Spleen (tissue), 11 donors: ENCODE data around the gene TBC1D30. TPM values are rescaled to one million over a fixed set of nuclear protein-coding genes. Genes with fewer than 3 reads are reported as not detected.
"Not testable (repeated sequence)": the region's sequence is repeated elsewhere in the genome, so short reads cannot be mapped to it uniquely, and the experiment has no call there.

Experiments
- DNase-seq: peaks from one replicate; pipeline ENCODE4 v3.0.0-alpha.2; 2020
- H3K27ac ChIP-seq, 8 donors: fragments of 200-600 bp; sonication (generic) in 7 of 8; 1 replicate in 4 of 8; 2 replicates in 4 of 8; pipeline versions ENCODE4 v1.5.0 to v1.8.0; 2016 to 2021; ENCODE audit warnings: inconsistent platforms in 4 of 8, mild to moderate bottlenecking in 4 of 8, moderate library complexity in 1 of 8
- H3K27me3 ChIP-seq, 7 donors: fragments of 200-600 bp; sonication (generic) in 6 of 7; replicated peaks in 1 of 7; 1 replicate in 4 of 7; 2 replicates in 3 of 7; pipeline versions ENCODE4 v1.5.0 to v1.8.0; 2016 to 2021; ENCODE audit warnings: inconsistent platforms in 3 of 7, mild to moderate bottlenecking in 1 of 7
- H3K36me3 ChIP-seq, 6 donors: fragments of 200-600 bp; sonication (generic) in 5 of 6; 1 replicate in 4 of 6; 2 replicates in 2 of 6; pipeline versions ENCODE4 v1.5.0 to v1.8.0; 2016 to 2021; ENCODE audit warnings: inconsistent platforms in 2 of 6
- H3K4me1 ChIP-seq, 6 donors: fragments of 200-600 bp; sonication (generic) in 5 of 6; 1 replicate in 3 of 6; 2 replicates in 3 of 6; pipeline versions ENCODE4 v1.5.0 to v1.8.0; 2016 to 2021; ENCODE audit warnings: inconsistent platforms in 3 of 6
- H3K4me3 ChIP-seq, 8 donors: fragments of 200-600 bp; sonication (generic) in 7 of 8; 1 replicate in 4 of 8; 2 replicates in 4 of 8; pipeline versions ENCODE4 v1.5.0 to v1.8.0; 2016 to 2021; ENCODE audit warnings: inconsistent platforms in 4 of 8, mild to moderate bottlenecking in 4 of 8, moderate library complexity in 2 of 8
- H3K9me3 ChIP-seq, 8 donors: fragments of 200-600 bp; sonication (generic) in 7 of 8; 1 replicate in 4 of 8; 2 replicates in 4 of 8; pipeline versions ENCODE4 v1.5.0 to v1.8.0; 2016 to 2021; ENCODE audit warnings: inconsistent platforms in 4 of 8
- POLR2A ChIP-seq, 3 donors: fragments of 450-650 bp; IDR thresholded peaks; one replicate each; pipeline ENCODE4 v1.5.1; 2017; ENCODE audit warnings: antibody characterized with exemption in 3 of 3, mild to moderate bottlenecking in 1 of 3
- POLR2AphosphoS5 ChIP-seq, 3 donors: sonication (generic); formaldehyde crosslinking; IDR thresholded peaks; one replicate each; pipeline ENCODE4 v1.5.1; 2017; ENCODE audit warnings: antibody characterized with exemption in 3 of 3
- WGBS, 5 donors: extraction: QIAGEN DNeasy Blood & Tissue Kit in 3 of 5; methylation state at CpG; one replicate each; pipeline versions ENCODE4 v1.1.5 to v1.1.7; 2013 to 2018; 5-methylcytosine and 5-hydroxymethylcytosine counted together
- intact Hi-C: fragments of 100-400 bp; cut with DNase I; formaldehyde crosslinking; loops from one replicate; pipeline ENCODE4 v1.15.0; 2023; ENCODE audit warnings: low total_unique reads
- polyA plus RNA-seq, 3 donors: library from polyadenylated mRNA; stranded (reverse); fragments of 200-250 nt; gene quantifications; one replicate each; pipeline ENCODE4 v1.2.1, GENCODE V29; 2013
- total RNA-seq, 7 donors: library from RNA; depleted of rRNA in 3 of 7; stranded (reverse); fragments of >200 nt in 3 of 7; fragmentation: NEBNext Ultra II Directional in 4 of 7; extraction: Animal tissue kit (Norgen Biotek cat#: 25700) in 4 of 7; gene quantifications; one replicate each; pipeline versions ENCODE4 v1.1.0 to v1.2.1, GENCODE V29; 2016 to 2021
- TF ChIP-seq, protein P1 (sequence below), 11 experiments: fragments of 200-600 bp in 7 of 11; fragments of 450-650 bp in 4 of 11; sonication (generic) in 4 of 11; IDR thresholded peaks in 8 of 11; conservative IDR thresholded peaks in 3 of 11; 1 replicate in 7 of 11; 2 replicates in 4 of 11; pipeline versions ENCODE4 v1.4.0 to v1.8.0; 2016 to 2021; ENCODE audit warnings: antibody characterized with exemption in 11 of 11, inconsistent platforms in 4 of 11, mild to moderate bottlenecking in 1 of 11
- donor health status: healthy with polysubstance abuse.
- donor health status: DM: no; HTN: no; CAD: no; lungs with moderate emphysema.
- donor health status: DM: no; HTN: no; CAD: no.
- donor health status: Bipolar disorder and iron deficiency.
- donor health status: healthy.
- donor health status: DM: no; HTN: no; CAD: no.
- donor health status: DM: yes; HTN: yes; CAD: no.

Gene TBC1D30
- total and polyA plus RNA-seq, 10 donors: 1.3 to 15.7 (median 8.4) TPM

DNA sequence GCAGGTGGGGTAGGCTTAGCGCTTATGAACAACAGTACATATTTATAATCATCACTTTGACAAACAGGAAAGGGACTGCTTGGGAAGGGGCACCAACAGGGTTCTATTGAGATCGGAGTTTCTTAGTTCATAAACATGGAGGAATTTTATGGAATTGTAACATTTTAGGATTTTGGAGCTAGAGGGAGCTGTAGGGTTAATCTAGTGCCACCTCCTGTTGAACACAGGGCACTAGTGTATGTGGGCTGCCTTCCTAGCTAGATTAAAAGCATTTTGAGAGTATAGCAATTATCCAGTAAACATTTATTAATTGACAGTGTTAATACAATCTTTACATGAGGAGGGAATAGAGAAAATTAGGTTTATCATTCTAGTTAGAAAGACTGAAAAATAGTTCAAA, 23.1 kb upstream of the TBC1D30 start:
- TF ChIP-seq POLR2A (IDR thresholded peaks at IDR 0.05) (no peak), POLR2AphosphoS5 (IDR thresholded peaks at IDR 0.05) (no peak)
- TF ChIP-seq, protein P1, sequence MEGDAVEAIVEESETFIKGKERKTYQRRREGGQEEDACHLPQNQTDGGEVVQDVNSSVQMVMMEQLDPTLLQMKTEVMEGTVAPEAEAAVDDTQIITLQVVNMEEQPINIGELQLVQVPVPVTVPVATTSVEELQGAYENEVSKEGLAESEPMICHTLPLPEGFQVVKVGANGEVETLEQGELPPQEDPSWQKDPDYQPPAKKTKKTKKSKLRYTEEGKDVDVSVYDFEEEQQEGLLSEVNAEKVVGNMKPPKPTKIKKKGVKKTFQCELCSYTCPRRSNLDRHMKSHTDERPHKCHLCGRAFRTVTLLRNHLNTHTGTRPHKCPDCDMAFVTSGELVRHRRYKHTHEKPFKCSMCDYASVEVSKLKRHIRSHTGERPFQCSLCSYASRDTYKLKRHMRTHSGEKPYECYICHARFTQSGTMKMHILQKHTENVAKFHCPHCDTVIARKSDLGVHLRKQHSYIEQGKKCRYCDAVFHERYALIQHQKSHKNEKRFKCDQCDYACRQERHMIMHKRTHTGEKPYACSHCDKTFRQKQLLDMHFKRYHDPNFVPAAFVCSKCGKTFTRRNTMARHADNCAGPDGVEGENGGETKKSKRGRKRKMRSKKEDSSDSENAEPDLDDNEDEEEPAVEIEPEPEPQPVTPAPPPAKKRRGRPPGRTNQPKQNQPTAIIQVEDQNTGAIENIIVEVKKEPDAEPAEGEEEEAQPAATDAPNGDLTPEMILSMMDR (IDR thresholded peaks at IDR 0.05 in 8 of 11, conservative IDR thresholded peaks at IDR 0.05 in 3 of 11): no peak
- 70 to 81% (median 80%) methylated on average over 2 of the region's 2 CpGs for WGBS, 5 donors
- Histone ChIP-seq H3K4me1 (peaks cover 0 to 16% (median 3%) of the 10 kb centered on the region in 6 donors), H3K27me3 (peaks cover 0 to 4% (median 0%) of the 10 kb centered on the region in 7 donors), H3K9me3 (no peaks in the 10 kb centered on the region), H3K27ac (no peak overlapping the region), H3K36me3 (no peaks in the 10 kb centered on the region), H3K4me3 (no peak overlapping the region)
- intact Hi-C loops: no loop called here
- no peak for DNase-seq

GRCh38 chr12:64802180-64802775, 22.2 kb upstream of the TBC1D30 start:
- intact Hi-C loops, H3K4me3 ChIP-seq, H3K27ac ChIP-seq, H3K27me3 ChIP-seq, H3K9me3 ChIP-seq, H3K36me3 ChIP-seq: not testable (repeated sequence)
- peaks cover 0 to 15% (median 3%) of the 10 kb centered on the region in 6 donors for H3K4me1 ChIP-seq
- 32 to 37% (median 34%) methylated on average over 8 of the region's 8 CpGs for WGBS, 5 donors
- TF ChIP-seq, protein P1 (IDR thresholded peaks at IDR 0.05 in 8 of 11, conservative IDR thresholded peaks at IDR 0.05 in 3 of 11): peak; percentile 58 to 88 (median 72)
- TF ChIP-seq POLR2AphosphoS5 (IDR thresholded peaks at IDR 0.05): peak in 1 of 3 donors; percentile 18
- peak; percentile 81 for DNase-seq

- WGBS, 5 donors: 87 to 98% (median 94%) methylated on average over 2 of the region's 2 CpGs
- peaks cover 0 to 9% (median 3%) of the 10 kb centered on the region in 6 donors for H3K4me1 ChIP-seq
- peaks cover 0 to 4% (median 0%) of the 10 kb centered on the region in 7 donors for H3K27me3 ChIP-seq
- no peak for DNase-seq
- intact Hi-C loops: no loop called here
- no peaks in the 10 kb centered on the region for H3K9me3 ChIP-seq
- TF ChIP-seq POLR2A (IDR thresholded peaks at IDR 0.05) (no peak), POLR2AphosphoS5 (IDR thresholded peaks at IDR 0.05) (no peak)
- TF ChIP-seq, protein P1 (IDR thresholded peaks at IDR 0.05 in 8 of 11, conservative IDR thresholded peaks at IDR 0.05 in 3 of 11): no peak
- H3K4me3 ChIP-seq: no peak overlapping the region
- H3K36me3 ChIP-seq: no peaks in the 10 kb centered on the region
- no peak overlapping the region for H3K27ac ChIP-seq
Observed at GRCh38 chr12:64806173-64806572, 18.3 kb upstream of the TBC1D30 start.

DNA sequence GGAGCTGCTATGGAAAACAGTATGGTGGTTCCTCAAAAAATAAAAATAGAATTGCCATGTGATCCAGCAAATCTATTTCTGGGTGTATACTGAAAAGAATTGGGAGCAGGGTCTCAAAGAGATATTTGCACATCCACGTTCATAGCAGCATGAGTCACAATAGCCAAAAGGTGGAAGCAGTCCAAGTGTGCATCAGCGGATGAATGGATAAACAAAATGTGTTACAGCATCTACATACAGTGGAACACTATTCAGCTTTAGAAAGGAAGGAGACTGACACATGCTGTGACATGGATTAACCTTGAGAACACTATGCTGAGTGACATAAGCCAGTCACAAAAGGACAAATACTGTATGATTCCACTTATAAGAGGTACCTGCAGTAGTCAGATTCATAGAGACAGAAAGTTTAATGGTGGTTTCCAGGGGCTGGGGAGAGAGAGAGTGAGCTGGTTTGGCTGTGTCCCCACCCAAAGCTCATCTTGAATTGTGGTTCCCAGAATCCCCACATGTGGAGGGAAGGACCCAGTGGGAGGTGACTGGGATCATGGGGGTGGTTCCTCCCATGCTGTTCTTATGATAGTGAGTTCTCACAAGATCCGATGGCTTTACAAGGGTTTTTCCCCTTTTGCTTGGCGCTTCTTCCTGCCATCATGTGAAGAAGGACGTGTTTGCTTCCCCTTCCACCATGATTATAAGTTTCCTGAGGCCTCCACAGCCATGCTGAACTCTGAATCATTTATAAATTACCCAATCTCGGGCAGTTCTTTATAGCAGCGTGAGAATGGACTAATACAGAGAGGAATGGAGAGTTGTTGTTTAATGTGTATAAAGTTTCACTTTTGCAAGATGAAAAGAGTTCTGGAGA, 17.6 kb upstream of the TBC1D30 start:
- TF ChIP-seq POLR2A (IDR thresholded peaks at IDR 0.05) (no peak), POLR2AphosphoS5 (IDR thresholded peaks at IDR 0.05) (no peak)
- TF ChIP-seq, protein P1 (IDR thresholded peaks at IDR 0.05 in 8 of 11, conservative IDR thresholded peaks at IDR 0.05 in 3 of 11): no peak
- intact Hi-C loops: no loop called here

More for the DNA sequence above, 17.6 kb upstream of the TBC1D30 start:
- peaks cover 0 to 6% (median 3%) of the 10 kb centered on the region in 6 donors for H3K4me1 ChIP-seq
- no peak overlapping the region for H3K27ac ChIP-seq
- H3K36me3 ChIP-seq: no peaks in the 10 kb centered on the region
- DNase-seq: no peak
- WGBS, 5 donors: 68 to 80% (median 73%) methylated on average over 7 of the region's 7 CpGs
- H3K9me3 ChIP-seq: no peaks in the 10 kb centered on the region
- peaks cover 0 to 4% (median 0%) of the 10 kb centered on the region in 7 donors for H3K27me3 ChIP-seq
- no peak overlapping the region for H3K4me3 ChIP-seq
